Muscle of back (tissue), 11 donors: Measurements from ENCODE around the gene ZYG11B. TPM values are rescaled to one million over a fixed set of nuclear protein-coding genes. Genes with fewer than 3 reads are reported as not detected.
A peak's percentile ranks its signal among the peaks of the same experiment; 100 is the strongest.
"Not testable (repeated sequence)": the region's sequence is repeated elsewhere in the genome, so short reads cannot be mapped to it uniquely, and the experiment has no call there.

Experiments used
- DNase-seq, 3 donors: peaks; one replicate each; pipeline versions ENCODE4 v3.0.0 to v3.0.0-alpha.2; 2013
- polyA plus RNA-seq, 10 donors: library from polyadenylated mRNA; unstranded; fragments of 120-200 nt; gene quantifications; one replicate each; pipeline ENCODE4 v1.2.1, GENCODE V29; 2013; ENCODE audit not compliant: insufficient read length in 10 of 10

The ZYG11B gene
- polyA plus RNA-seq, 10 donors, result 26.6 to 45.5 (median 33.8) TPM

- no peak for DNase-seq
Measured at GRCh38 chr1:52706136-52706670, 20.1 kb upstream of the ZYG11B start.

- peak in 1 of 3 donors; percentile 14 for DNase-seq
Measured at GRCh38 chr1:52706941-52707926, 19.0 kb upstream of the ZYG11B start.

- peak in 2 of 3 donors; percentile 11 to 44 for DNase-seq
Measured at GRCh38 chr1:52707927-52708655, 18.2 kb upstream of the ZYG11B start.

DNA sequence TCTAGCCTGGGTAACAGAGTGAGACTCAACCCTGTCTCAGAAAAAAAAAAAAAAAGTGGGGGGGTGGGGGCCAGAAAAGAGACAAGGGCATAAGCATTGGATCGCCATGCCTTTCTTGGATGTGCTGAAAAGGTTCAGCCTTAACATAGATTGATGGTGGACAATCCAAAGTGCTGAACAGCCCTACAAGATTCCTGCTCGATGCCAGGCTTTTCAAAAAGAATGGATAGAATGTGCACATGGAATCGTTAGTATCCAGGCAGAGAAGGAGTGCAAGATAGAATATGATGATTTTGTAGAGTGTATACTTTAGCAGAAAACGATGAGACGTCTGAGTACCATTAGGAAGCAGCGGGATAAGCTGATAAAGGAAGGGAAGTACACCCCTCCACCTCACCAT is 17.2 kb upstream of the ZYG11B start:
- DNase-seq, result no peak

DNA sequence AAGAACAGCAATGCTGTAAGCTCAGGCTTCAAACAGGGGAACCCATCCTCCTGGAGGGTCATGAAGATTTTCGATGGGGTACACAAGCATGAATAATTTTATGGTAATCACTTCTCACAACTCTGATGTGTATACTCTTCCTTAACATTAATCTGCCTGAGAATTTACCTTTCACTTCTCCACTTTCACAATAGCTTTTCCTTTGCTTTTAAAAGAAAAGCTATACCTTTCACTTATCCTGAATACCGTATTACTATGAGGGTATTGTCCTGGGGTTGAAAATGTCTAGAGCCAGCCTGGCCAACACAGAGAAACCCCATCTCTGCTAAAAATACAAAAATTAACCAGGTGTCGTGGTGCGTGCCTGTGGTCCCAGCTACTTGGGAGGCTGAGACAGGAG is 12.7 kb upstream of the ZYG11B start:
- no peak for DNase-seq

GRCh38 chr1:52715296-52715695 is 11.0 kb upstream of the ZYG11B start:
- not testable (repeated sequence) for DNase-seq

DNA sequence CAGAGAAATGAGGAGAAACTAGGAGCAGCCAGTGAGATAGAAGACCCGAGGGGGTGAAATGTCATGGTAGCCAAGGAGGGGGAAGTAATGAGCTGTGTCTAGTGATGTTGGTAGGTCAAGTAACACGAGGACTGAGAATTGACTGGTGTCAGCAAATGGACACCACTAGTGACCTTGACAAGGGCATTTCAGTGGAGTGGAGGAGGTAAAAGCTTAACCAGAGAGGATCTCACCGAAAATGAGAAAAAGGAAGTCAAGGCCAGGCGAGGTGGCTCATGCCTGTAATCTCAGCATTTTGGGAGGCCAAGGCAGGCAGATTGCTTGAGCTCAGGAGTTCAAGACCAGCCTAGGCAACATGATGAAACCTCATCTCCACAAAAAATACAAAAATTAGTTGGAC is 3.0 kb upstream of the ZYG11B start:
- no peak for DNase-seq

DNA sequence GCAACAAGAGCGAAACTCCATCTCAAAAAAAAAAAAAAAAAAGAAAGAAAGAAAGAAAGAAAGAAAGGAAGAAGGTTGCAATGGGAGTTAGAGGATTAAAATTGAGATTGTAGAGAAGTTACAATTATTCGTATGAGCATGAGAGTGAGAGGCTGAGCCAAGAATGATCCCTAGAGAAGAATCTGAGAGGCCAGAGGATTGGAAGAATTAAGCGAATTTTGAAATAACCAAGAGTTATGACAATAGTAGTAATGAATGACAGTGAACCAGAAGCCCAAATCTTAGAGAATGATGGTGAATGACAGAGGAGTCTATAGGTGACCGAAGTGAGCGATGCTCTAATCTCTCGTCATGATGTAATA is 369 bp upstream of the ZYG11B start:
- no peak for DNase-seq

DNA sequence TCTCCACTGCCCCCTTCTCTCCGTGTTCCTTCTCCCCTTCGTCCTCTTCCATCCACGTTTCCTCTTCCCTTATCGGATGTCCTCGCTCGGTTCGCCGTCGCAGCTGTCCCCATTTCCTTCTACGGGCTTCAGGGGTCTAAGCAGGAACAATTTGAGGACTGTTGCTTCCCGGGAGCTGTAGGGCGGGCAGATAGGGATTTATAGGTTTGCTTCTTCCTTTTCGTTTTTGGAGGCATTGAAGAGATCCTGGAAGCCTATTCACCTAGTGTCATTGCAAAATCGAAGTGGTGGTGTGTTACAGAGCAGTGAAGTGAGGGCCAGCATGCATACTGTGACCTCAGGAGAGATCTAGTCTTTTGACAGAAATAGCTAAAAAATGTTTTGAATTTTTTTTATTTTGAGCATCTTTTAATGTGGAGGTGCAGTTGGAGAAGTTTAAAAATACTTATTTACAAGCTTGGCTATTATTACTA is 897 bp downstream of the ZYG11B start:
- DNase-seq, result peak; percentile 23 to 64 (median 24)

DNA sequence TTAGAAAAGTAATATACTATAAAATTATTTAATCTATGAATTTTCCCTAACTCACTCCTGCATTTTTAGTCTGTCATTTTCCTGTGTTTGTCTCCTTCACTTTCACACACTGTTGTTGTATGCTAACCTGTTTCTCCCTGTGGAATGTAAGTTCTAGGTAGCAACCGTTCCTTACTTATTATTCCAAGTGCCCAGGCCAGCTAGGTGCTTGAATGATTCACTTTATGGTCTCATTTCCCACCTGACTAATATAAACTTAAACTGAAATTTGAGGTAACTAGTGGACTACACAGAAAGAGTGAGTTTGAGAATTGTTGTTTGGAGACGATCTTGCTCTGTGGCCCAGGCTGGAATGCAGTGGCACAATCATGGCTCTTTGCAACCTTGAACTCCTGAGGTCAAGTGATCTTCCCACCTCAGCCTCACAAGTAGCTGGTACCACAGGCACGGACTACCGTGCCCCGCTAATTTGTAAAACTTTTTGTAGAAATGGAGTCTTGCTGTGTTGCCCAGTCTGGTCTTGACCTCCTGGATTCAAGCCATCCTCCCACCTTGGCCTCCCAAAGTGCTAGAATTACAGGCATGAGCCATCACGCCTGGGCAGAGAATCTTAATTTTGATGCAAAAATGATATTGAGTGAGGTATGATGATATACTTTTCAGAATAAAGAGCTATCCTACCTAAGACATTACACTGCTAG is 1.9 kb downstream of the ZYG11B start:
- no peak for DNase-seq

DNA sequence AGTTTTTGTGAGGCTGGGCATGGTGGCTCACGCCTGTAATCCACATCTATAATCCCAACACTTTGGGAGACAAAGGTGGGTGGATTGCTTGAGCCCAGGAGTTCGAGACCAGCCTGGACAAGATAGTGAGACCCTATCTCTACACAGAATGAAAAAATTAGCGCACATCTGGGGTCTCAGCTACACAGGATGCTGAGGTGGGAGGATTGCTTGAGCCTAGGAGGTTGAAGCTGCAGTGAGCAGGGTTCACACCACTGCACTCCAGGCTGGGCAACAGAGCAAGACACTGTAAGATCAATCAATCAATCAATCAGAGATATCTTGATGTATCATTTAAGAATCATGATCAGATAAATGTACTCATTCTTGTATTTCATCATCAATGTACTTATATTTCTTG is 7.1 kb downstream of the ZYG11B start:
- no peak for DNase-seq

DNA sequence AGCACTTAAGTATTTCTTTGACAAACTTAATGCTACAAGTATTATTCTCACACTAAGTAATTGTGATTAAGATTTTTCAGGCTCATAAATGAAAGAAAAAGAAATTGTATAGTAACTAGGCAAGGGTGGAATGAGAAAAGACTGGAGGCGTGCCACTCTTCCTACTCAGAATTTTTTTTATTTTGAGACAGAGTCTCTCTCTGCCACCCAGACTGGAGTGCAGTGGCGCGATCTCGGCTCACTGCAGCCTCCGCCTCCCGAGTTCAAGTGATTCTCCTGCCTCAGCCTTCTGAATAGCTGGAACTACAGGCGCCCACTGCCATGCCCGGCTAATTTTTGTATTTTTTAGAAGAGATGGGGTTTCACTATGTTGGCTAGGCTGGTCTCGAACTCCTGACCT is 9.1 kb downstream of the ZYG11B start:
- DNase-seq, result not testable (repeated sequence)

GRCh38 chr1:52738148-52738547 is 11.9 kb downstream of the ZYG11B start:
- DNase-seq, result no peak

DNA sequence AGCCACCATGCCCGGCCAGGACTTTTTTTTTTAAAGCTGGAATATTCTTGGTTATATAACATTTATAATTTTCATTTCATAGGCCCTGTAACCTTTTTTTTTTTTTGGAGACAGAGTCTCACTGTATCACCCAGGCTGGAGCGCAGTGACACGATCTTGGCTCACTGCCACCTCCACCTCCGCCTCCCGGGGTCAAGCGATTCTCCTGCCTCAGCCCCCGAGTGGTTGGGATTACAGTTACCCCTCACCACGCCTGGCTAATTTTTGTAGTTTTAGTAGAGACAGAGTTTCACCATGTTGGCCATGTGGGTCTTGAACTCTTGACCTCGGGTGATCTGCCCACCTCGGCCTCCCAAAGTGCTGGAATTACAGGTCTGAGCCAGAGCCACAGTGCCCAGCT is 12.6 kb downstream of the ZYG11B start:
- DNase-seq, result no peak

- no peak for DNase-seq
Measured at GRCh38 chr1:52739699-52740467, 13.6 kb downstream of the ZYG11B start.

- no peak for DNase-seq
Measured at GRCh38 chr1:52741259-52741658, 15.0 kb downstream of the ZYG11B start.

- no peak for DNase-seq
Measured at GRCh38 chr1:52746189-52746588, 19.9 kb downstream of the ZYG11B start.

DNA sequence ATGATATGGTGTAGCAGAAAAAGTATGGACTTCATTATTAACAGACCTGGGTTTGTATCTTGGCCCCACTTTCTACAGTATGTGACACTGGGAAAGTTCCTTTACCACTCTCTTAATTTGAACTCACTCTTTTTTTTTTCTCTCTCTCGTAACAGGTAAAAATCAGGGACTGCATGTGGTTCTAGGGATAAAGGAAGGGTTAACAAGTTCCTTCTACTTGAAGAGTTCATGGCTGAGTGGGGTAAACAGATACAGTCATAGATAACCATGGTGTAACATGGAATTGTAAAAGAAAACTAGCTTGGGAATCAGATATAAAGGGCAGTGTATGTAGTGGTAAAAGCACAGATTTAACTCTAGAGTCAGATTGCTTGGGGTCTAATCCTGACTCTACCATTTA is 21.2 kb downstream of the ZYG11B start:
- no peak for DNase-seq

DNA sequence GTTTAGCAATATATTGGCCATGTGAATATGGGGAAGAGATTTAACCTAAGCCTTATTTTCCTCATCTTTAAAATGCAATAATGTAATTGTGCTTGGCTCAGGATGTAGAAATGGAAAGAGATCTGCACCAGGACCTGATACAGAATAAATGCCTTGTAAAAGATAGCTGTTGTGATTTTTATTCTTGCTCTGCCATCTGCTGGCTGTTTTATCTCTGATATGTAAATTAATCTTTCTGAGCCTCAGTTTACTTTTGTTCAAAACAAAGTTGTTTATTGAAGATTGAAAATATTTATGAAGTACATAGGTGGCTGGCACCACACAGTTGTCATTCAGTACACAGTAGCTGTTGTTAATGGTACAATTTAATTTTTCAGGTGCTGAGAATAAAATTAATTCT is 21.9 kb downstream of the ZYG11B start:
- DNase-seq, result peak in 1 of 3 donors; percentile 20

DNA sequence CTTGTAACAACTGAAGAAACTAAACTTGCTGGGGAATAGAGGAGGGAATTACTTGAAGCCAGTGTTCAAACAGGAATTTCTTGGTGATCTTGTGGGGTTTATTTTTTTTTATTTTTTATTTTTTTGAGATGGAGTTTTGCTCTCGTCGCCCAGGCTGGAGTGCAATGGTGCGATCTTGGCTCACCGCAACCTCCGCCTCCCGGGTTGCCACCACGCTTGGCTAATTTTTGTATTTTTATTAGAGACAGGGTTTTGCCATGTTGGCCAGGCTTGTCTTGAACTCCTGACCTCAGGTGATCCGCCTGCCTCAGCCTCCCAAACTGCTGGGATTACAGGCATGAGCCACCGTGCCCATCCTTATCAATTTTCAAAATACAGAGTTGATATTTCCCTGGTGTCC is 23.2 kb downstream of the ZYG11B start:
- not testable (repeated sequence) for DNase-seq

- not testable (repeated sequence) for DNase-seq
Measured at GRCh38 chr1:52750139-52750538, 23.9 kb downstream of the ZYG11B start.
